SK-N-MC (cell line): ENCODE results near the gene GRAP2.
"Not testable (repeated sequence)": the region's sequence is repeated elsewhere in the genome, so short reads cannot be mapped to it uniquely, and the experiment has no call there.

Experiments used
- DNase-seq: peaks from one replicate; pipeline ENCODE4 v3.0.0-alpha.2; 2011; ENCODE audit warnings: low read depth, low spot score
- H3K27ac ChIP-seq: fragments of 200-600 bp; sonication (generic); 2 replicates; pipeline ENCODE4 v1.5.1; 2016; ENCODE audit warnings: mixed run types
- H3K36me3 ChIP-seq: fragments of 200-600 bp; sonication (generic); 2 replicates; pipeline ENCODE4 v1.6.1; 2017; ENCODE audit warnings: antibody characterized with exemption, low read length, mixed read lengths; ENCODE audit not compliant: insufficient read depth
- H3K4me3 ChIP-seq: fragments of 200-600 bp; sonication (generic); 2 replicates; pipeline ENCODE4 v1.5.1; 2016
- H3K9ac ChIP-seq: fragments of 200-600 bp; sonication (generic); 2 replicates; pipeline ENCODE4 v1.8.0; 2017; ENCODE audit warnings: mixed run types, mixed read lengths; ENCODE audit not compliant: insufficient read length
- H3K9me3 ChIP-seq: fragments of 200-600 bp; sonication (generic); 2 replicates; pipeline ENCODE4 v1.6.1; 2017; ENCODE audit warnings: low read depth, mild to moderate bottlenecking, antibody characterized with exemption, low read length, moderate library complexity, mixed read lengths
- EZH2 ChIP-seq: fragments of 200-600 bp; sonication (generic); IDR thresholded peaks from one replicate; pipeline ENCODE4 v1.6.1; 2017; ENCODE audit warnings: antibody characterized with exemption
- FOXP2 ChIP-seq: optimal IDR thresholded peaks from 2 replicates; pipeline ENCODE3; 2011; ENCODE audit warnings: mild to moderate bottlenecking, moderate library complexity; ENCODE audit not compliant: insufficient read depth; ENCODE audit errors: extremely low read length, control extremely low read depth
- POLR2AphosphoS5 ChIP-seq: IDR thresholded peaks from 2 replicates; pipeline ENCODE4 v1.6.1; 2012; ENCODE audit warnings: mild to moderate bottlenecking, low read depth, low read length, borderline replicate concordance

GRAP2 gene

DNA sequence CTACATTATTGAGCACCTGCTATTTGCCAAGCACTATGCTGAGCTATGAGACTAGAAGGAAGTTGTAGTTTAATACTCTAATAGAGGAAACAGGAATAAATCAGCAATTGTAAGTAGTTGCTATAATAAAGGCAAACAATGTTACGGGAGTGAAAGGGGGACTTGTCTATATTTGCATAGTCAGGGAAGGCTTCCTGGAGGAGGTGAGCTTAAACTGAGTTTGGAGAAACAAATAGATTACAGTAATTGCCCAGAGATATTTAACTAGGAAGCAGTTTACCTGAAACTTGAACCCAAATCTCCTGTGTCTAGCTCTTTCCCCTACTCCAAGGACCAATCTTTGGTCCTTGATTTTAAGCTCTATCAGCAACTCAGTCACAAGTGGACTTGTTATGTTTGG lies 5.2 kb upstream of the GRAP2 start:
- H3K9ac ChIP-seq = no peak overlapping the region
- H3K36me3 ChIP-seq = no peaks in the 10 kb centered on the region
- TF ChIP-seq FOXP2 = no peak
- no peak for TF ChIP-seq EZH2
- TF ChIP-seq POLR2AphosphoS5 = no peak

DNA sequence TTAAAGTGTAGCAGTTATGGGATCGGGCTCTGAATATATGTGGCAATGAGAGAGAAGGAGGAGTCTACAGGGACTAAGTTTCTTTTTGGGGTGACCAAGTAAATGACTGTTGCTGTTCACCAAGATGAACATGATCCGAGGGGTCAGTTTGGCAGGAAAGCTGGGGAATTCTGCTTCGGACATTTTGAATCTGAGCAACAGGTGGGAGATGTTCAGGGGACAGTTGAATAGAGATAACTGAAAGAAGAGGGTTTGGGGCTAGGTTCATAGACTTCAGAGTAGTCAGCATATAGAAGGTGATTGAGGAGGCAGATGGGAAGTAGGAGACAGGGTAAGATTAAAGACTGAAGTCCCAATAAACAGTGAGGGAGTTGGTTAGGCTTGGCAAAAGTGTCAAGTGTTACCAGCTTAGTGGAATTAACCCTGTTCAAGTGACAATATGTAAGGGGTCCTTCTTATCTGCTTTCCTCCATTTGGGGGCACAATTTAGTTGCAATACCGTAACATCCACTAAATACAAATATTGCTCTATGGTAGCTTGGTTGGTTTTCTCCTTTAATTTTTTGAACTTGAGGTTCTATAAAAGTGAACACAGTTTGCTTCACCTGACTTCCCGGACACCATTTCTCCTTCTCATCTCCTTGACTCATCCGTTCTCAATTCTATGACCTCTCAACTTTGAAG lies 4.4 kb upstream of the GRAP2 start:
- Histone ChIP-seq H3K27ac (no peak overlapping the region), H3K9ac (no peak overlapping the region), H3K36me3 (no peaks in the 10 kb centered on the region), H3K4me3 (no peak overlapping the region), H3K9me3 (no peaks in the 10 kb centered on the region)
- TF ChIP-seq FOXP2 (no peak), POLR2AphosphoS5 (no peak), EZH2 (no peak)
- no peak for DNase-seq

More for the DNA sequence above, 5.2 kb upstream of the GRAP2 start:
- Histone ChIP-seq H3K9me3 (no peaks in the 10 kb centered on the region), H3K4me3 (no peak overlapping the region), H3K27ac (no peak overlapping the region)
- no peak for DNase-seq

DNA sequence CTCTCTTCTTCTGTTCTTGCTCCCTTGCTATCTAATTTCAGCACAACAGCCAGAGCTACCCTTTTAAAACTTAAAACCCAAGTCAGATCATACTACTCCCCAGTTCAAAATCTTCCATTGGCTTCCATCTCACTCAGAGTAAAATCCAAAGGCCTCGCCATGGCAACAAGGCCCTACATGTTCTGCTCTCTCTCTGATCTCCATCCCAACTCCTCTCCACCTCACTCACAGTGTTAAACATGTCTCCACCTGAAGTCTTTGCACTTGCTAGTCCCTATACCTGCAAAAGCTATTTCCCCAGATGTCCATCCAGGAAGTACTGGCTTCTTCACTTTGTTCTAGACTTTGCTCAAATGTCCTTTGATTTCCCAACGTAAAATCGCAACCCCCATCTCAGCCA lies 3.0 kb upstream of the GRAP2 start:
- Histone ChIP-seq H3K9ac (no peak overlapping the region), H3K36me3 (no peaks in the 10 kb centered on the region), H3K9me3 (no peaks in the 10 kb centered on the region), H3K27ac (no peak overlapping the region), H3K4me3 (no peak overlapping the region)
- TF ChIP-seq FOXP2 (no peak), POLR2AphosphoS5 (no peak), EZH2 (no peak)
- no peak for DNase-seq

DNA sequence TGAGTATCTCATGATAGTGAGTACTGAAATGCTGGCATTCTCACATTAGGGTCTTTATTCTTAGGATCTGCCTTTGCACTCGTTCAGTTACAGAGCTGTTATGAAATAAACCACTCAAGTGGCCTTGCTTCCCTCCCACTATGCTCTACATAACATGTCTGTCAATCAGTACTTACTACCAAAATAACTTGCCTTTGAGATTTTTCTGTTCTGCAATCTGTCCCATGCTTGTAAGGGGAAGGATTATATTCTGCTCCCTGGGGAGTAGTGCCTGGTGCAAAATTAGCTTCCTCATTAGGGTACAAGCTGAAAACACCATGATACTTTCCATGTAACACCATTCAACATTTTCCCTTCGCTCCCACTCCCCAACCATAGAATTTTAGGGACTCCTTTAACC lies 1.9 kb upstream of the GRAP2 start:
- TF ChIP-seq POLR2AphosphoS5 = no peak
- TF ChIP-seq FOXP2 = no peak
- TF ChIP-seq EZH2 = no peak
- Histone ChIP-seq H3K9me3 (no peaks in the 10 kb centered on the region), H3K4me3 (no peak overlapping the region), H3K9ac (no peak overlapping the region), H3K27ac (no peak overlapping the region), H3K36me3 (no peaks in the 10 kb centered on the region)
- DNase-seq = no peak

DNA sequence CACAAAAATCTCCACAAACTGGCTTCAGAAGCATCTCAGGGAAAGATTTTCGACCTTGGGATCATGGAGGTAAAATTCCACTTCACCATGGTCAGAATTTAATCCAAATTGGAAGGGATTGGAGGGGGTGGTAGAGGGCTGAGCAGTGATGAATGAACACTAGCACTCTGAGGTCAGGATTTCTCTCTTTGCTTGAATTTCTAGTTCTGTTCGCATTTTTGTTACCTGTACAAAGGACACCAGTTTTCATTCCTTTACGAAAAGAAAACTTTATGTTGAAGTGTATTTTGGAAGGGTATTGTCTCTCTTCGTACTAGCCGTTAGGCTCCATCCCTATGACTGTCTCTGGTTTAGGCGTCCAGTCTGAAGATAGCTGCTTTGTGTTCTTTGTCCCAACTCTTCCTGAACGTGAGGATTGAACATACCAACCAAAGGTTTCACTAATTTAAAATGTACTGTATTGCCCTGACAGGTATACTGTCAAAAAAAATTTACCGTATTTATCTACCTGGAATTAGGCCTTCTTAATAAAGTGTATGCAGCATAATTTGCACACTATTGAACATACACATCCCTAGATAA lies 772 bp downstream of the GRAP2 start:
- no peaks in the 10 kb centered on the region for H3K36me3 ChIP-seq
- no peak overlapping the region for H3K4me3 ChIP-seq
- no peak overlapping the region for H3K9ac ChIP-seq
- H3K27ac ChIP-seq = no peak overlapping the region
- no peak for DNase-seq
- H3K9me3 ChIP-seq = no peaks in the 10 kb centered on the region
- TF ChIP-seq EZH2 (no peak), POLR2AphosphoS5 (no peak), FOXP2 (no peak)

DNA sequence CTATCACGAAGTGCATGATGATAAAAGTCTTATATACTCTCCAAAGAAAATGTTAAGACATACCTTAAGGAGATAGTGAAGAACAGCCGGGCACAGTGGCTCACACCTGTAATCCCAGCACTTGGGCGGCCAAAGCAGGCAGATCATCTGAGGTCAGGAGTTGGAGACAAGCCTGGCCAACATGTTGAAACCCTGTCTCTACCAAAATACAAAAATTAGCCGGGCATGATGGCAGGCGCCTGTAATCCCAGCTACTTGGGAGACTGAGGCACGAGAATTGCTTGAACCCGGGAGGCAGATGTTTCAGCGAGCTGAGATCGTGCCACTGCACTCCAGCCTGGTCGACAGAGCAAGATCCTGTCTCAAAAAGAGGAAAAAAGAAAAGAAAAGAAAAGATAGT lies 3.1 kb downstream of the GRAP2 start:
- H3K9me3 ChIP-seq, H3K4me3 ChIP-seq, H3K27ac ChIP-seq, DNase-seq, H3K9ac ChIP-seq, H3K36me3 ChIP-seq: not testable (repeated sequence)

DNA sequence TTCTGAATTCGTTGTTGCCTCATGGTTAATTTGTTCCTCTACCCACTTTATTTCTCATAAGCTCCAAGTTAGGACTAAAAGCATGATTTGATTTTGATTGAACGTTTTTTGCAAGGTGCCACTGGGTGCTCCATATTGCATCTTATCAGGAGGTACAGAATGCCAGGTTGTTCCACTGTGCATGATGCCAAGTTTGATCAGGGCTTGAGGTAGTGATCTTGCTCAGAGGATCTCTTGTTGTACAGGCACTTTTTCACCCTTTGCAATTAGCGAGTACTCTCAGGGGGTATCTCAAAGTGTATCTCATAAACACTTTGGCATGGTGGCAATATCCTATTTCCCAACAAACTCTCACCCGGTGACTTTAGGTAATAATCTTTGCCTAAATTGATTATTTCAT lies 4.0 kb downstream of the GRAP2 start:
- no peak for DNase-seq
- no peak overlapping the region for H3K9ac ChIP-seq
- H3K27ac ChIP-seq = no peak overlapping the region
- no peak for TF ChIP-seq FOXP2
- no peak for TF ChIP-seq POLR2AphosphoS5
- no peak for TF ChIP-seq EZH2
- no peak overlapping the region for H3K4me3 ChIP-seq
- no peaks in the 10 kb centered on the region for H3K36me3 ChIP-seq
- H3K9me3 ChIP-seq = no peaks in the 10 kb centered on the region

DNA sequence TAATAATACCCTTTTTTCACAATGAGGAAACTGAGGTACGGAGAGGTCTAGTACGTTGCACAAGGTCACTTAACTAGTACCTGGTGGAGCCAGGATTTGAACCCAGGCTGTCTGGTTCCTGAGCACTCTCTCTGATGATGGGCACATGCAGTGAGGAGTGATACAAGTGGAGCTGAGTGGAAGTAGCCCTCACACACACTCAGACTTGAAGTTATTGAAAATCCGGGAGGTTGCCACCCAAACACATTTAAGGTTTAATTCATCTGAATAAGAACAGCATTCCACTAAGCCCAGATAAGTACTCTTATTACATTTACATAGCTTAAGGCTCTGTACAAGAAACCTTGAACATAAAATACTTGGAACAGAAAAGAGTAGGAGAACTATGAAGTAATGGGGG lies 4.8 kb downstream of the GRAP2 start:
- DNase-seq = no peak
- TF ChIP-seq FOXP2 = no peak
- TF ChIP-seq POLR2AphosphoS5 = no peak
- TF ChIP-seq EZH2 = no peak
- Histone ChIP-seq H3K9me3 (no peaks in the 10 kb centered on the region), H3K4me3 (no peak overlapping the region), H3K36me3 (no peaks in the 10 kb centered on the region), H3K27ac (no peak overlapping the region), H3K9ac (no peak overlapping the region)

DNA sequence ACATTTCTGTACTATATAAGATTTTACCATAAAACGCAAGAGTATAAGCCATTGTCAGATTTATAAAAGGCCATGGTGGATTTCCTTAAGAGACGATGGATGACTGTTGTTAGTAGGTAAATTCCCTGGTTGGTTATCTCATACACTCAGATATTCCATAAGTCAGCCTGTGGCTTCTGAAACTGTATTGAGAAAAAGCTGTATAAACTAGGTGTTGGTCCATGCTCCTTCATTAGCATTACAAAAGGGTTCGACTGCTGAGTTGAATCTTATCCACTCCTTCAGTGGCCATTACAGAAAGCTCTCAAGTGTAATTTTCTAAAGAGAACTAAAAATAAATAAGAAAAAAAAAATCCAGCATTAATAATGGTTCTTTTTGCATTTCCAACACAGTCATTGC lies 5.3 kb downstream of the GRAP2 start:
- no peak overlapping the region for H3K9ac ChIP-seq
- DNase-seq = no peak
- TF ChIP-seq FOXP2 (no peak), POLR2AphosphoS5 (no peak), EZH2 (no peak)
- H3K9me3 ChIP-seq = no peaks in the 10 kb centered on the region
- H3K4me3 ChIP-seq = no peak overlapping the region
- H3K36me3 ChIP-seq = no peaks in the 10 kb centered on the region
- no peak overlapping the region for H3K27ac ChIP-seq
